Measurements from ENCODE around the gene TRNP1.

Gene TRNP1

GRCh38 chr1:27011976-27012563 is 18.6 kb downstream of the TRNP1 start:
- Histone ChIP-seq H3K4me3 (peak overlapping the region; percentile 25; the same call in 1 of the 2 replicates), H3K9me3 (no peaks in the 10 kb centered on the region), H3K27me3 (ENCODE audit: low read depth) (no peaks in the 10 kb centered on the region), H3K4me1 (peaks cover 23% of the 10 kb centered on the region), H3K36me3 (replicated peaks) (no peaks in the 10 kb centered on the region)
- no peak for DNase-seq (ENCODE audit: low spot score in 2 of 2)
- in situ Hi-C loops (cut with MboI; ENCODE audit: low sequenced_read_pairs): no loop called here

- Histone ChIP-seq H3K4me3 (no peak overlapping the region), H3K36me3 (replicated peaks) (no peaks in the 10 kb centered on the region), H3K27me3 (ENCODE audit: low read depth) (no peaks in the 10 kb centered on the region), H3K9me3 (no peaks in the 10 kb centered on the region), H3K4me1 (peaks cover 21% of the 10 kb centered on the region)
- in situ Hi-C loops (cut with MboI; ENCODE audit: low sequenced_read_pairs): no loop called here
- no peak for DNase-seq (ENCODE audit: low spot score in 2 of 2)
Observed at GRCh38 chr1:27015260-27015659, 21.8 kb downstream of the TRNP1 start.

GRCh38 chr1:27016376-27016775 is 22.9 kb downstream of the TRNP1 start:
- H3K9me3 ChIP-seq: no peaks in the 10 kb centered on the region
- in situ Hi-C loops (cut with MboI; ENCODE audit: low sequenced_read_pairs): no loop called here
- peaks cover 10% of the 10 kb centered on the region for H3K4me1 ChIP-seq
- no peaks in the 10 kb centered on the region for H3K36me3 ChIP-seq (replicated peaks)
- H3K4me3 ChIP-seq: no peak overlapping the region
- no peaks in the 10 kb centered on the region for H3K27me3 ChIP-seq (ENCODE audit: low read depth)
- DNase-seq (ENCODE audit: low spot score in 2 of 2): no peak

GRCh38 chr1:27017207-27017606 is 23.7 kb downstream of the TRNP1 start:
- Histone ChIP-seq H3K9me3 (no peaks in the 10 kb centered on the region), H3K4me3 (no peak overlapping the region), H3K27me3 (ENCODE audit: low read depth) (no peaks in the 10 kb centered on the region), H3K36me3 (replicated peaks) (no peaks in the 10 kb centered on the region), H3K4me1 (0 out of 2 replicates have a peak, but pooled peaks cover 4% of the 10 kb centered on the region)
- in situ Hi-C loops (cut with MboI; ENCODE audit: low sequenced_read_pairs): no loop called here
- no peak for DNase-seq (ENCODE audit: low spot score in 2 of 2)

GRCh38 chr1:27018316-27018715 is 24.8 kb downstream of the TRNP1 start:
- H3K4me1 ChIP-seq: no peaks in the 10 kb centered on the region

DNA sequence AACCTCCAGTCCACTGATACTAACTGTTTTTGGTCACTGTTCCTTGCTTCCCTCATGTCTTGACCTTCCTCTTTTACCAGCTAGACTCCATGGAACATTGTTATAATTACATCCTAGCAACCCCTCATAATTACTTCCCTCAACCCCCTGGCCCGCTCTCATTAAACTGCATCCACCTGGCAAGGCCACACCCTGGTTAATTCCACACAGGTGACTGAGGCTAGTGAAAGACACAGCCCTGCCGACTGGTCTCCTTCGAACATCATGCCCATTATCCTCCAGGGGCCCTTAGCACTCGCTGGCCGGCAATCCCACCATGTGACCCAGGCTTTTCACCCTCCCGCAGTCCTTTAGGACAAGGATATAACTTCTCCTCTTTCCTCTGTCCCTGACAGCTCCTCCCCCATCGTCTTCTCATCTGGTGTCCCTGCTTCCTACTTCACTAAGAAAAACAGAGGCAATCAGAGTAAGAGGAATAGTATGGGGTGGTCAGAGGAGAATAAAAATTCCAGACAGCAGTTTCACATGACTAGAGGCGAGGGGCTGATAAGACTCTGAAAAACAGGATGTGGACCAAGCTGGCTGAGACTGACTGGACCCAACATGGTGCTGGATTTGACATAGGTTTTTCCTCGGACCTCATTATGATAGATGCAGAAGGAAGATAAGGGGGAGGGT is 28.0 kb downstream of the TRNP1 start:
- in situ Hi-C loops (cut with MboI; ENCODE audit: low sequenced_read_pairs): no loop called here
- Histone ChIP-seq H3K4me1 (no peaks in the 10 kb centered on the region), H3K27me3 (ENCODE audit: low read depth) (no peaks in the 10 kb centered on the region), H3K36me3 (replicated peaks) (no peaks in the 10 kb centered on the region), H3K4me3 (no peak overlapping the region), H3K9me3 (no peaks in the 10 kb centered on the region)
- no peak for DNase-seq (ENCODE audit: low spot score in 2 of 2)

More at GRCh38 chr1:27018316-27018715, 24.8 kb downstream of the TRNP1 start:
- no peaks in the 10 kb centered on the region for H3K36me3 ChIP-seq (replicated peaks)
- no peaks in the 10 kb centered on the region for H3K27me3 ChIP-seq (ENCODE audit: low read depth)
- DNase-seq (ENCODE audit: low spot score in 2 of 2): no peak
- H3K9me3 ChIP-seq: no peaks in the 10 kb centered on the region
- H3K4me3 ChIP-seq: no peak overlapping the region
- in situ Hi-C loops (cut with MboI; ENCODE audit: low sequenced_read_pairs): no loop called here

- no peaks in the 10 kb centered on the region for H3K9me3 ChIP-seq
- H3K27me3 ChIP-seq (ENCODE audit: low read depth): no peaks in the 10 kb centered on the region
- in situ Hi-C loops (cut with MboI; ENCODE audit: low sequenced_read_pairs): no loop called here
- no peaks in the 10 kb centered on the region; the same call in 1 of the 2 replicates for H3K4me1 ChIP-seq
- no peak for DNase-seq (ENCODE audit: low spot score in 2 of 2)
- H3K4me3 ChIP-seq: no peak overlapping the region
- no peaks in the 10 kb centered on the region for H3K36me3 ChIP-seq (replicated peaks)
Observed at GRCh38 chr1:27025718-27026117, 32.2 kb downstream of the TRNP1 start.

GRCh38 chr1:27026621-27027574 is 33.4 kb downstream of the TRNP1 start:
- H3K36me3 ChIP-seq (replicated peaks): no peaks in the 10 kb centered on the region
- H3K4me1 ChIP-seq: no peaks in the 10 kb centered on the region; the same call in 1 of the 2 replicates
- H3K4me3 ChIP-seq: no peak overlapping the region
- DNase-seq (ENCODE audit: low spot score in 2 of 2): peak; percentile 43 to 79
- in situ Hi-C loops (cut with MboI; ENCODE audit: low sequenced_read_pairs): no loop called here
- no peaks in the 10 kb centered on the region for H3K9me3 ChIP-seq
- H3K27me3 ChIP-seq (ENCODE audit: low read depth): no peaks in the 10 kb centered on the region

- H3K4me1 ChIP-seq: no peaks in the 10 kb centered on the region; the same call in 1 of the 2 replicates
- no peaks in the 10 kb centered on the region for H3K9me3 ChIP-seq
- no peaks in the 10 kb centered on the region for H3K36me3 ChIP-seq (replicated peaks)
- no peak for DNase-seq (ENCODE audit: low spot score in 2 of 2)
- no peak overlapping the region for H3K4me3 ChIP-seq
- no peaks in the 10 kb centered on the region for H3K27me3 ChIP-seq (ENCODE audit: low read depth)
- in situ Hi-C loops (cut with MboI; ENCODE audit: low sequenced_read_pairs): no loop called here
Observed at GRCh38 chr1:27027575-27028250, 34.2 kb downstream of the TRNP1 start.

DNA sequence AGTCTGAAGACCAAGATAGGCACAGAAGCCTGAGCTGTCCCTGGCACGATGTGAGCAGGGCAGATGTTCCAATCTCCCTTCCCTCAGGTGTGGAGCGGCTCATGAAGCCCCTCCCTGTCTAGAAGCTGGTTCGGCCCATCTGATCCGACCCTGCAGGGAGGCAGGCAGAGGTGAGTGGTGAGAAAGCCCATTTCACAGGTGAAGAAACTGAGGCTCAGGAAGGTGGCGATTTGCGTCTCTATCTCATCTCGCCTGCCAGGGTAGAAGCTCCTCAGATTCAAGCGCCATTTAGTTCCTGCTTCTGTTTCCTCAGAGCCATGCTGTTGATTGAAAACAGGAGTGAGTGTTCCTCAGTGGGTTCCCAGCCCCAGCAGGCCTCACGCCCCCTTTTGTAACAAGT is 36.0 kb downstream of the TRNP1 start:
- no peaks in the 10 kb centered on the region for H3K27me3 ChIP-seq (ENCODE audit: low read depth)
- no peak for DNase-seq (ENCODE audit: low spot score in 2 of 2)
- in situ Hi-C loops (cut with MboI; ENCODE audit: low sequenced_read_pairs): no loop called here

GRCh38 chr1:27031235-27032118 is 38.0 kb downstream of the TRNP1 start:
- H3K36me3 ChIP-seq (replicated peaks): no peaks in the 10 kb centered on the region
- H3K4me1 ChIP-seq: no peaks in the 10 kb centered on the region; the same call in 1 of the 2 replicates
- peak in 1 of 2 experiments; percentile 38 for DNase-seq (ENCODE audit: low spot score in 2 of 2)
- H3K27me3 ChIP-seq (ENCODE audit: low read depth): no peaks in the 10 kb centered on the region
- in situ Hi-C loops (cut with MboI; ENCODE audit: low sequenced_read_pairs): loop anchor here (10.0 kb wide), 1 partner anchor 263 kb away; no protein-coding TSS in a partner anchor
- no peak overlapping the region for H3K4me3 ChIP-seq
- no peaks in the 10 kb centered on the region for H3K9me3 ChIP-seq

More for the DNA sequence above, 36.0 kb downstream of the TRNP1 start:
- Histone ChIP-seq H3K9me3 (no peaks in the 10 kb centered on the region), H3K4me3 (no peak overlapping the region), H3K36me3 (replicated peaks) (no peaks in the 10 kb centered on the region), H3K4me1 (no peaks in the 10 kb centered on the region; the same call in 1 of the 2 replicates)

DNA sequence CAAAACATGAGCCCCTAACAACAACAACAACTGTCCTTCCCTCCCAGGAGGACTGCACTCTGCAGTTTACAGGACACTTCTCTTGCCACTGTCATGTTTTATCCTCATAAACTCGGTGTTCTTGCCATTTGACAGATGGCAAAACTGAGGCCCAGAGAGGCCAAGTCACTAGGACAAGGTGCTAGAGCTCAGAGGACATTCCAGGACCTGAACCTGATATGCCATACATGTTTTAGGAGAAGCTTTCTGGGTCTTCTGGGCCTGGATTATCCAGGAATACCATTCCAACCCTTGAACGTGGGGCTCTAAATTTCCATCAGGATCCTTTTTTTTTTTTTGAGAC is 38.6 kb downstream of the TRNP1 start:
- in situ Hi-C loops (cut with MboI; ENCODE audit: low sequenced_read_pairs): loop anchor here (10.0 kb wide), 1 partner anchor 263 kb away; no protein-coding TSS in a partner anchor
- no peaks in the 10 kb centered on the region for H3K36me3 ChIP-seq (replicated peaks)
- no peaks in the 10 kb centered on the region for H3K9me3 ChIP-seq
- no peak overlapping the region for H3K4me3 ChIP-seq
- no peaks in the 10 kb centered on the region; the same call in 1 of the 2 replicates for H3K4me1 ChIP-seq
- no peaks in the 10 kb centered on the region for H3K27me3 ChIP-seq (ENCODE audit: low read depth)
- DNase-seq (ENCODE audit: low spot score in 2 of 2): no peak

Data from HAP-1 (cell line).